KMS-11 (cell line): ENCODE results near the gene GPC3.

Source experiments
- H2AFZ ChIP-seq: fragments of 200-600 bp; sonication (generic); 2 replicates; pipeline ENCODE4 v1.6.1; 2016; ENCODE audit warnings: antibody characterized with exemption, mixed run types, low read depth
- H3K27ac ChIP-seq: fragments of 200-600 bp; sonication (generic); 2 replicates; pipeline ENCODE4 v1.6.1; 2016; ENCODE audit warnings: mild to moderate bottlenecking, mixed run types
- H3K27me3 ChIP-seq: fragments of 200-600 bp; sonication (generic); 2 replicates; pipeline ENCODE4 v1.6.1; 2017; ENCODE audit warnings: mild to moderate bottlenecking, low read depth, mixed run types, moderate library complexity; ENCODE audit not compliant: insufficient read depth
- H3K36me3 ChIP-seq: fragments of 200-600 bp; sonication (generic); 2 replicates; pipeline ENCODE4 v1.6.1; 2017; ENCODE audit warnings: mild to moderate bottlenecking, mixed run types; ENCODE audit not compliant: insufficient read depth
- H3K4me1 ChIP-seq: fragments of 200-600 bp; sonication (generic); 2 replicates; pipeline ENCODE4 v1.6.1; 2016; ENCODE audit warnings: mild to moderate bottlenecking, low read depth, mixed run types; ENCODE audit not compliant: poor library complexity, severe bottlenecking
- H3K4me2 ChIP-seq: fragments of 200-600 bp; sonication (generic); 2 replicates; pipeline ENCODE4 v1.7.0; 2016; ENCODE audit warnings: mild to moderate bottlenecking, mixed run types
- H3K4me3 ChIP-seq: fragments of 200-600 bp; sonication (generic); IDR thresholded peaks from 2 replicates; pipeline ENCODE4 v1.6.1; 2017; ENCODE audit warnings: low read depth, low read length, mixed read lengths; ENCODE audit not compliant: insufficient read depth
- H3K79me2 ChIP-seq: fragments of 200-600 bp; sonication (generic); 2 replicates; pipeline ENCODE4 v1.6.1; 2016; ENCODE audit warnings: low read depth, mixed run types; ENCODE audit not compliant: insufficient read depth
- H3K9ac ChIP-seq: fragments of 200-600 bp; sonication (generic); 2 replicates; pipeline ENCODE4 v1.6.1; 2016; ENCODE audit warnings: mild to moderate bottlenecking, mixed run types
- H4K20me1 ChIP-seq: fragments of 200-600 bp; sonication (generic); 2 replicates; pipeline ENCODE4 v1.6.1; 2016; ENCODE audit warnings: mild to moderate bottlenecking, mixed run types; ENCODE audit not compliant: insufficient read depth
- TF ChIP-seq, protein P1 (sequence below): fragments of 200-600 bp; sonication (generic); conservative IDR thresholded peaks from 2 replicates; pipeline ENCODE4 v1.6.1; 2017; ENCODE audit warnings: low read depth, mild to moderate bottlenecking, antibody characterized with exemption, low read length, moderate library complexity, mixed read lengths

The GPC3 gene

DNA sequence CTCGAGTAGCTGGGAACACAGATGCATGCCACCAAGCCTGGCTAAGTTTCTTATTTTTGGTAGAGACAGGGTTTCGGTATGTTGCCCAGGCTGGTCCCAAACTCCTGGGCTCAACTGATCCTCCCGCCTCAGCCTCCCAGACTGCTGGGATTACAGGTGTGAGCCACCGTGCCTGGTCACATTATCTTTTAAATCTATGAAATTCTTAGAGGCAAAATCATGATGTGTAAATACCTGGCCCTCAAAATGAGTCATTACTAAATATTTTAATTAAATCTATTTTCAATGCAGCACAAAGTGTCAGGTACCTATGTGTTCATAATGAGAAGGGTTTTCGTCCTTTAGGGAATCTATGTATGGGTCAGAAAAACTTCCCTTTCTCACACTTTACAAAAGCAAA, 347.6 kb downstream of the GPC3 start:
- H3K27ac ChIP-seq = no peak overlapping the region
- H3K4me1 ChIP-seq = no peaks in the 10 kb centered on the region
- no peaks in the 10 kb centered on the region for H3K79me2 ChIP-seq
- no peaks in the 10 kb centered on the region for H3K27me3 ChIP-seq
- TF ChIP-seq, protein P1, sequence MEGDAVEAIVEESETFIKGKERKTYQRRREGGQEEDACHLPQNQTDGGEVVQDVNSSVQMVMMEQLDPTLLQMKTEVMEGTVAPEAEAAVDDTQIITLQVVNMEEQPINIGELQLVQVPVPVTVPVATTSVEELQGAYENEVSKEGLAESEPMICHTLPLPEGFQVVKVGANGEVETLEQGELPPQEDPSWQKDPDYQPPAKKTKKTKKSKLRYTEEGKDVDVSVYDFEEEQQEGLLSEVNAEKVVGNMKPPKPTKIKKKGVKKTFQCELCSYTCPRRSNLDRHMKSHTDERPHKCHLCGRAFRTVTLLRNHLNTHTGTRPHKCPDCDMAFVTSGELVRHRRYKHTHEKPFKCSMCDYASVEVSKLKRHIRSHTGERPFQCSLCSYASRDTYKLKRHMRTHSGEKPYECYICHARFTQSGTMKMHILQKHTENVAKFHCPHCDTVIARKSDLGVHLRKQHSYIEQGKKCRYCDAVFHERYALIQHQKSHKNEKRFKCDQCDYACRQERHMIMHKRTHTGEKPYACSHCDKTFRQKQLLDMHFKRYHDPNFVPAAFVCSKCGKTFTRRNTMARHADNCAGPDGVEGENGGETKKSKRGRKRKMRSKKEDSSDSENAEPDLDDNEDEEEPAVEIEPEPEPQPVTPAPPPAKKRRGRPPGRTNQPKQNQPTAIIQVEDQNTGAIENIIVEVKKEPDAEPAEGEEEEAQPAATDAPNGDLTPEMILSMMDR = no peak
- no peak overlapping the region for H3K4me3 ChIP-seq
- no peaks in the 10 kb centered on the region for H4K20me1 ChIP-seq
- no peak overlapping the region for H3K9ac ChIP-seq
- H2AFZ ChIP-seq = no peak overlapping the region
- H3K36me3 ChIP-seq = no peaks in the 10 kb centered on the region
- H3K4me2 ChIP-seq = no peak overlapping the region

DNA sequence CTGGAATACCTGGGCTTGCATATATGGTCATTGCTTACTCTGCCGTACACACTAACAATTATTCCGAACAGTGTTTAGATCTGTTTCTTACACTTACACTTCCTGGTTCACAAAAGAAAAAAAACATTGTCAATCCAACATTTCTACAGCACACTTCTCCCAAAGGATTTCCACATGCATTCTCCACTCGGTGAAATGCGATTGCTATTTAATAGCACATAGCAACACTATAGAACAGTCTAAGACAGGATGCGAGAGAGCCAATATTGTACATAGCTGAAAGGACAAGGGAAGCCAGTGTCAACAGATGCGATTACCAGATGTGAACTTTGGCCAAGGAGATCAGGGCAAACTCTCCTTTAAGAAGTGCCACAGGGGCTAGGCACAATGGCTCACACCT, 349.4 kb downstream of the GPC3 start:
- Histone ChIP-seq H4K20me1 (no peaks in the 10 kb centered on the region), H3K36me3 (no peaks in the 10 kb centered on the region), H3K79me2 (no peaks in the 10 kb centered on the region), H3K4me2 (no peak overlapping the region), H3K27me3 (no peaks in the 10 kb centered on the region), H3K9ac (no peak overlapping the region), H2AFZ (no peak overlapping the region), H3K4me1 (no peaks in the 10 kb centered on the region), H3K4me3 (no peak overlapping the region), H3K27ac (no peak overlapping the region)
- TF ChIP-seq, protein P1 = no peak

DNA sequence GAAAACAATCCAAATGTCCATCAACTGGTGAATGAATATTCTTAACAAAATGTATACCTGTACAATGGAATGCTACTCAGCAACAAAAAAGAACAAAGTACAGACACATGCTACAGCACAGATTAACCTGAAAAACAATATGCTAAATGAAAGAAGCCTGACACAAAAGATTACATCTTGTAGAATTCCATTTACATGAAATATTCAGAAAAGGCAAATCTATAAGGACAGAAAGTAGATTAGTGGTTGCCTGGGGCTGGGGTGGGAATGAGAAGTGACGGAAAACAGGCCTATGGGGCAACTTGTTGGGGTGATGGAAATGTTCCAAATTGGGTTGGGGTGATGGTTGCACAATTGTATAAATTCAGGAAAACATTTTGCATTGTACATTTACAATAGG, 351.0 kb downstream of the GPC3 start:
- TF ChIP-seq, protein P1 = no peak
- no peaks in the 10 kb centered on the region for H4K20me1 ChIP-seq

GRCh38 chrX:133633950-133634349, 351.4 kb downstream of the GPC3 start:
- H3K4me2 ChIP-seq = no peak overlapping the region
- no peak overlapping the region for H3K9ac ChIP-seq
- H3K27me3 ChIP-seq = no peaks in the 10 kb centered on the region
- no peaks in the 10 kb centered on the region for H4K20me1 ChIP-seq
- H3K79me2 ChIP-seq = no peaks in the 10 kb centered on the region
- TF ChIP-seq, protein P1 = no peak
- H3K4me1 ChIP-seq = no peaks in the 10 kb centered on the region
- H2AFZ ChIP-seq = no peak overlapping the region
- no peak overlapping the region for H3K27ac ChIP-seq
- no peak overlapping the region for H3K4me3 ChIP-seq
- no peaks in the 10 kb centered on the region for H3K36me3 ChIP-seq

More for the DNA sequence above, 351.0 kb downstream of the GPC3 start:
- no peaks in the 10 kb centered on the region for H3K36me3 ChIP-seq
- H3K9ac ChIP-seq = no peak overlapping the region
- H2AFZ ChIP-seq = no peak overlapping the region
- no peak overlapping the region for H3K4me2 ChIP-seq
- H3K27me3 ChIP-seq = no peaks in the 10 kb centered on the region
- H3K4me1 ChIP-seq = no peaks in the 10 kb centered on the region
- no peaks in the 10 kb centered on the region for H3K79me2 ChIP-seq
- no peak overlapping the region for H3K4me3 ChIP-seq
- no peak overlapping the region for H3K27ac ChIP-seq
